Measurements from ENCODE around the gene SGK1. TPM values are rescaled to one million over a fixed set of nuclear protein-coding genes. Genes with fewer than 3 reads are reported as not detected.

The SGK1 gene
- total and polyA plus RNA-seq, 2 donors (not counting 1 experiment from before 2014, with no cell fraction given), result 37.3 to 57.8 TPM

DNA sequence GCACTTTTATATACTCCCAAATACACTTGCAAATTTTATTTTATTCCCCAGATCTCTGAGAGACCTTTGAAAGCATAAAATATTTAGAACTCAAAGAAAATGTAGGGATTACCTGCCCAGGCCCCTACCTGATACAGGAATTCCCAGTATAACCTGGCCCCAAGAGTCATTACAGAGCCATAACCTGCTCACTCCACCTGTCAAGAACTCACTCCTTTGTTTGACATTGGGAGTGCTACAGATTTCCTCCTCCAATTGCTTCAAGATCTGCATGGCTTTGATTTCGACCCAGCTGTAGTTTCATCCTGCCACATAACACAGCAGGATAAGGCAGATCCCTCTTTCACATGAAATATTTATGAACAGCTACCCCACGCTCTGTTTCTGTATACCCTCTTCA, 169.3 kb downstream of the SGK1 start:
- H3K9ac ChIP-seq (ENCODE audit: low read length), result no peak overlapping the region
- H3K4me1 ChIP-seq (ENCODE audit: control insufficient read depth in 2 of 2, insufficient read depth in 2 of 2, low read length in 2 of 2), result no peaks in the 10 kb centered on the region
- H3K36me3 ChIP-seq (replicated peaks in 1 of 2; ENCODE audit: control extremely low read depth in 1 of 2, control insufficient read depth in 1 of 2, extremely low read depth in 1 of 2, insufficient read depth in 2 of 2, low read length in 1 of 2), result no peaks in the 10 kb centered on the region
- Mint-ChIP-seq H3K27ac (no peak overlapping the region), H3K27me3 (no peaks in the 10 kb centered on the region), H3K4me1 (peaks cover 2% of the 10 kb centered on the region), H3K4me3 (no peak overlapping the region), H3K9me3 (ENCODE audit: insufficient read depth) (no peaks in the 10 kb centered on the region)
- H4K20me1 ChIP-seq (ENCODE audit: control insufficient read depth, insufficient read depth, low read length, poor library complexity, severe bottlenecking), result no peaks in the 10 kb centered on the region
- H3K9me3 ChIP-seq (ENCODE audit: control extremely low read depth in 1 of 3, control insufficient read depth in 2 of 3, insufficient read depth in 1 of 3, low read length in 2 of 3), result no peaks in the 10 kb centered on the region
- CTCF ChIA-PET, result interaction anchor here (0.7 kb wide), 2 partner anchors 11 to 226 kb away, joined by 3 to 4 read pairs; no protein-coding TSS in a partner anchor
- POLR2A ChIA-PET, result no interaction called here
- ATAC-seq (ENCODE audit: low read depth) (no peak), DNase-seq (no peak)
- 75% methylated on average over 2 of the region's 2 CpGs for WGBS (ENCODE audit: insufficient coverage)
- no peak overlapping the region for H2AFZ ChIP-seq (ENCODE audit: insufficient read depth, low read depth, low read length, poor library complexity, severe bottlenecking)
- no peak overlapping the region for H3K4me3 ChIP-seq (ENCODE audit: control extremely low read depth in 1 of 5, extremely low read depth in 1 of 5, insufficient read depth in 1 of 5, low read depth in 2 of 5, low read length in 4 of 5)
- no peaks in the 10 kb centered on the region for H3K27me3 ChIP-seq (replicated peaks in 1 of 4; ENCODE audit: control extremely low read depth in 1 of 4, control insufficient read depth in 3 of 4, insufficient read depth in 4 of 4, low read length in 3 of 4)
- H3K79me2 ChIP-seq (ENCODE audit: control insufficient read depth, insufficient read depth, low read length), result no peaks in the 10 kb centered on the region
- TF ChIP-seq, protein P1, sequence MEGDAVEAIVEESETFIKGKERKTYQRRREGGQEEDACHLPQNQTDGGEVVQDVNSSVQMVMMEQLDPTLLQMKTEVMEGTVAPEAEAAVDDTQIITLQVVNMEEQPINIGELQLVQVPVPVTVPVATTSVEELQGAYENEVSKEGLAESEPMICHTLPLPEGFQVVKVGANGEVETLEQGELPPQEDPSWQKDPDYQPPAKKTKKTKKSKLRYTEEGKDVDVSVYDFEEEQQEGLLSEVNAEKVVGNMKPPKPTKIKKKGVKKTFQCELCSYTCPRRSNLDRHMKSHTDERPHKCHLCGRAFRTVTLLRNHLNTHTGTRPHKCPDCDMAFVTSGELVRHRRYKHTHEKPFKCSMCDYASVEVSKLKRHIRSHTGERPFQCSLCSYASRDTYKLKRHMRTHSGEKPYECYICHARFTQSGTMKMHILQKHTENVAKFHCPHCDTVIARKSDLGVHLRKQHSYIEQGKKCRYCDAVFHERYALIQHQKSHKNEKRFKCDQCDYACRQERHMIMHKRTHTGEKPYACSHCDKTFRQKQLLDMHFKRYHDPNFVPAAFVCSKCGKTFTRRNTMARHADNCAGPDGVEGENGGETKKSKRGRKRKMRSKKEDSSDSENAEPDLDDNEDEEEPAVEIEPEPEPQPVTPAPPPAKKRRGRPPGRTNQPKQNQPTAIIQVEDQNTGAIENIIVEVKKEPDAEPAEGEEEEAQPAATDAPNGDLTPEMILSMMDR (IDR thresholded peaks at IDR 0.05), result no peak
- TF ChIP-seq EZH2 (IDR thresholded peaks at IDR 0.05; ENCODE audit: borderline replicate concordance, insufficient read depth, low read depth, low read length, poor library complexity, severe bottlenecking), result no peak
- no peak overlapping the region for H3K4me2 ChIP-seq (replicated peaks; ENCODE audit: low read depth, low read length, poor library complexity, severe bottlenecking)
- H3K27ac ChIP-seq (ENCODE audit: low read length in 2 of 2), result no peak overlapping the region
- intact Hi-C loops (cut with micrococcal nuclease), result no loop called here

DNA sequence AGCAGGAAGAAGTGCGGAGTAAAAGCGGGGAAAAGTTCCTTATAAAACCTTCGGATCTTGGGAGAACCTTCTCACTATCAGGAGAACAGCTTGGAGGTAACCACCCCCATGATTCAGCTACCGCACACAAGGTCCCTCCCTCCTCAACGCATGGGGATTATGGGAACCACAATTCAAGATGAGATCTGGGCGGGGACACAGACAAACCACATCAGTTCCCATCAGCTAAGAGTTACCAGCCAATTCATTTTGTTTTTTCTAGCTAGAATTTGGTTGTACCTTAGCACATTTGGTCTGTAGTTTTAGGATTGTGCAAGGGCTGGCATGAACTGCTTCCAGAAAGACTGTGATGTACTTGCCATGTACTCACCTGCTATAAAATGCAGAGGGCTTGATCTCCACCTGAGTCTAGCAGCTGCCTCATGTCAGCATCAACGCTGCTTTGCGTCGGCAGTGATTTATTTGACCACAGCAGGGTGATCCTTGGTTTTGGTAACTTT, 170.8 kb downstream of the SGK1 start:
- ChIA-PET CTCF (interaction anchor here (1.2 to 1.3 kb wide), 2 partner anchors 23 to 793 kb away, joined by 4 to 5 read pairs; no protein-coding TSS in a partner anchor), POLR2A (no interaction called here)
- H3K27me3 Mint-ChIP-seq, result no peaks in the 10 kb centered on the region

More for the DNA sequence above, 170.8 kb downstream of the SGK1 start:
- Histone ChIP-seq H3K27me3 (replicated peaks in 1 of 4; ENCODE audit: control extremely low read depth in 1 of 4, control insufficient read depth in 3 of 4, insufficient read depth in 4 of 4, low read length in 3 of 4) (no peaks in the 10 kb centered on the region), H3K27ac (ENCODE audit: low read length in 2 of 2) (no peak overlapping the region), H3K4me2 (replicated peaks; ENCODE audit: low read depth, low read length, poor library complexity, severe bottlenecking) (no peak overlapping the region), H3K4me3 (ENCODE audit: control extremely low read depth in 1 of 5, extremely low read depth in 1 of 5, insufficient read depth in 1 of 5, low read depth in 2 of 5, low read length in 4 of 5) (no peak overlapping the region), H3K9ac (ENCODE audit: low read length) (no peak overlapping the region), H3K79me2 (ENCODE audit: control insufficient read depth, insufficient read depth, low read length) (no peaks in the 10 kb centered on the region), H3K36me3 (replicated peaks in 1 of 2; ENCODE audit: control extremely low read depth in 1 of 2, control insufficient read depth in 1 of 2, extremely low read depth in 1 of 2, insufficient read depth in 2 of 2, low read length in 1 of 2) (no peaks in the 10 kb centered on the region), H3K4me1 (ENCODE audit: control insufficient read depth in 2 of 2, insufficient read depth in 2 of 2, low read length in 2 of 2) (no peaks in the 10 kb centered on the region), H2AFZ (ENCODE audit: insufficient read depth, low read depth, low read length, poor library complexity, severe bottlenecking) (no peak overlapping the region), H3K9me3 (ENCODE audit: control extremely low read depth in 1 of 3, control insufficient read depth in 2 of 3, insufficient read depth in 1 of 3, low read length in 2 of 3) (no peaks in the 10 kb centered on the region), H4K20me1 (ENCODE audit: control insufficient read depth, insufficient read depth, low read length, poor library complexity, severe bottlenecking) (no peaks in the 10 kb centered on the region)
- Mint-ChIP-seq H3K4me1 (peaks cover 2% of the 10 kb centered on the region), H3K27ac (no peak overlapping the region), H3K9me3 (ENCODE audit: insufficient read depth) (no peaks in the 10 kb centered on the region), H3K4me3 (no peak overlapping the region)
- intact Hi-C loops (cut with micrococcal nuclease), result no loop called here
- WGBS (ENCODE audit: insufficient coverage), result 100% methylated on average over 9 of the region's 9 CpGs
- DNase-seq (no peak), ATAC-seq (ENCODE audit: low read depth) (no peak)
- TF ChIP-seq, protein P1 (IDR thresholded peaks at IDR 0.05), result no peak
- TF ChIP-seq EZH2 (IDR thresholded peaks at IDR 0.05; ENCODE audit: borderline replicate concordance, insufficient read depth, low read depth, low read length, poor library complexity, severe bottlenecking), result no peak
